Measurements from ENCODE around the gene EPHA7. TPM values are rescaled to one million over a fixed set of nuclear protein-coding genes. Genes with fewer than 3 reads are reported as not detected.

The EPHA7 gene
- total RNA-seq, 1 experiment from 2014 or later: not detected

- Histone ChIP-seq H3K4me1 (replicated peaks) (no peaks in the 10 kb centered on the region), H3K4me3 (no peak overlapping the region), H3K36me3 (no peaks in the 10 kb centered on the region), H3K9me3 (replicated peaks) (no peaks in the 10 kb centered on the region; the same call in 1 of the 2 replicates), H3K27ac (no peak overlapping the region), H3K27me3 (replicated peaks) (no peaks in the 10 kb centered on the region)
- DNase-seq (ENCODE audit: low read depth in 1 of 2, low spot score in 2 of 2): no peak
Measured at GRCh38 chr6:93222071-93222851, 197.1 kb downstream of the EPHA7 start.

- Histone ChIP-seq H3K4me3 (no peak overlapping the region), H3K27ac (no peak overlapping the region), H3K36me3 (no peaks in the 10 kb centered on the region), H3K9me3 (replicated peaks) (no peaks in the 10 kb centered on the region; the same call in 1 of the 2 replicates), H3K4me1 (replicated peaks) (no peaks in the 10 kb centered on the region), H3K27me3 (replicated peaks) (no peaks in the 10 kb centered on the region)
- no peak for DNase-seq (ENCODE audit: low read depth in 1 of 2, low spot score in 2 of 2)
Measured at GRCh38 chr6:93219447-93219846, 199.9 kb downstream of the EPHA7 start.

GRCh38 chr6:93218096-93218495 lies 201.3 kb downstream of the EPHA7 start:
- no peak for DNase-seq (ENCODE audit: low read depth in 1 of 2, low spot score in 2 of 2)
- H3K27ac ChIP-seq: no peak overlapping the region
- no peaks in the 10 kb centered on the region for H3K4me1 ChIP-seq (replicated peaks)
- no peak overlapping the region for H3K4me3 ChIP-seq
- no peaks in the 10 kb centered on the region for H3K36me3 ChIP-seq
- no peaks in the 10 kb centered on the region for H3K27me3 ChIP-seq (replicated peaks)
- no peaks in the 10 kb centered on the region; the same call in 1 of the 2 replicates for H3K9me3 ChIP-seq (replicated peaks)

GRCh38 chr6:93213028-93213427 lies 206.3 kb downstream of the EPHA7 start:
- Histone ChIP-seq H3K9me3 (replicated peaks) (no peaks in the 10 kb centered on the region; the same call in 1 of the 2 replicates), H3K4me1 (replicated peaks) (no peaks in the 10 kb centered on the region), H3K27me3 (replicated peaks) (no peaks in the 10 kb centered on the region), H3K27ac (no peak overlapping the region), H3K36me3 (no peaks in the 10 kb centered on the region), H3K4me3 (no peak overlapping the region)
- DNase-seq (ENCODE audit: low read depth in 1 of 2, low spot score in 2 of 2): no peak

GRCh38 chr6:93210908-93211307 lies 208.5 kb downstream of the EPHA7 start:
- DNase-seq (ENCODE audit: low read depth in 1 of 2, low spot score in 2 of 2): no peak
- Histone ChIP-seq H3K4me1 (replicated peaks) (no peaks in the 10 kb centered on the region), H3K27ac (no peak overlapping the region), H3K9me3 (replicated peaks) (no peaks in the 10 kb centered on the region; the same call in 1 of the 2 replicates), H3K27me3 (replicated peaks) (no peaks in the 10 kb centered on the region), H3K4me3 (no peak overlapping the region), H3K36me3 (no peaks in the 10 kb centered on the region)

- H3K27me3 ChIP-seq (replicated peaks): no peaks in the 10 kb centered on the region
- H3K9me3 ChIP-seq (replicated peaks): no peaks in the 10 kb centered on the region; the same call in 1 of the 2 replicates
- H3K4me1 ChIP-seq (replicated peaks): no peaks in the 10 kb centered on the region
- H3K36me3 ChIP-seq: no peaks in the 10 kb centered on the region
- no peak overlapping the region for H3K27ac ChIP-seq
- H3K4me3 ChIP-seq: no peak overlapping the region
- DNase-seq (ENCODE audit: low read depth in 1 of 2, low spot score in 2 of 2): no peak
Measured at GRCh38 chr6:93209358-93209757, 210.0 kb downstream of the EPHA7 start.

GRCh38 chr6:93196406-93196970 lies 222.9 kb downstream of the EPHA7 start:
- Histone ChIP-seq H3K27ac (no peak overlapping the region), H3K4me1 (replicated peaks) (no peaks in the 10 kb centered on the region), H3K36me3 (no peaks in the 10 kb centered on the region), H3K9me3 (replicated peaks) (peaks cover 4% of the 10 kb centered on the region; the same call in 1 of the 2 replicates), H3K27me3 (replicated peaks) (no peaks in the 10 kb centered on the region), H3K4me3 (no peak overlapping the region)
- no peak for DNase-seq (ENCODE audit: low read depth in 1 of 2, low spot score in 2 of 2)

- H3K36me3 ChIP-seq: no peaks in the 10 kb centered on the region
- no peak overlapping the region for H3K4me3 ChIP-seq
- peaks cover 4% of the 10 kb centered on the region; the same call in 1 of the 2 replicates for H3K9me3 ChIP-seq (replicated peaks)
- H3K27me3 ChIP-seq (replicated peaks): no peaks in the 10 kb centered on the region
- no peak overlapping the region for H3K27ac ChIP-seq
- DNase-seq (ENCODE audit: low read depth in 1 of 2, low spot score in 2 of 2): no peak
- H3K4me1 ChIP-seq (replicated peaks): no peaks in the 10 kb centered on the region
Measured at GRCh38 chr6:93194480-93194879, 224.9 kb downstream of the EPHA7 start.

GRCh38 chr6:93193868-93194267 lies 225.5 kb downstream of the EPHA7 start:
- no peak overlapping the region for H3K27ac ChIP-seq
- no peaks in the 10 kb centered on the region for H3K36me3 ChIP-seq
- H3K4me1 ChIP-seq (replicated peaks): no peaks in the 10 kb centered on the region

More at GRCh38 chr6:93193868-93194267, 225.5 kb downstream of the EPHA7 start:
- no peak for DNase-seq (ENCODE audit: low read depth in 1 of 2, low spot score in 2 of 2)
- no peaks in the 10 kb centered on the region for H3K27me3 ChIP-seq (replicated peaks)
- peaks cover 4% of the 10 kb centered on the region for H3K9me3 ChIP-seq (replicated peaks)
- no peak overlapping the region for H3K4me3 ChIP-seq
